Stimulated activated CD4-positive, alpha-beta T cell treated with anti-CD3 and anti-CD28 coated beads, Interleukin-1b, Interleukin-23, amount 100 ng/mL, for 1 hour (primary cell): Measurements from ENCODE around the gene OXCT1.
"Not testable (repeated sequence)": the region's sequence is repeated elsewhere in the genome, so short reads cannot be mapped to it uniquely, and the experiment has no call there.

Source experiments
- DNase-seq, 2 donors: peaks; one replicate each; pipeline ENCODE4 v3.0.0-alpha.2; 2020; ENCODE audit warnings: low read depth in 2 of 2

OXCT1 gene

GRCh38 chr5:41716382-41716781, 153.8 kb downstream of the OXCT1 start:
- no peak for DNase-seq

DNA sequence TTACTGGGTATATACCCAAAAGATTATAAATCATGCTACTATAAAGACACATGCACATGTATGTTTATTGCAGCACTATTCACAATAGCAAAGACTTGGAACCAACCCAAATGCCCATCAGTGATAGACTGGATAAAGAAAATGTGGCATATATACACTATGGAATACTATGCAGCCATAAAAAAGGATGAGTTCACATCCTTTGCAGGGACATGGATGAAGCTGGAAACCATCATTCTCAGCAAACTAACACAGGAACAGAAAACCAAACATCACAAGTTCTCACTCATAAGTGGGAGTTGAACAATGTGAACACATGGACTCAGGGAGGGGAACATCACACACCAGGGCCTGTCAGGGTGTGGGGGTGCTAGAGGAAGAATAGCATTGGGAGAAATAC, 155.8 kb downstream of the OXCT1 start:
- DNase-seq, result not testable (repeated sequence)

- DNase-seq, result no peak
Observed at GRCh38 chr5:41708604-41708940, 161.7 kb downstream of the OXCT1 start.

DNA sequence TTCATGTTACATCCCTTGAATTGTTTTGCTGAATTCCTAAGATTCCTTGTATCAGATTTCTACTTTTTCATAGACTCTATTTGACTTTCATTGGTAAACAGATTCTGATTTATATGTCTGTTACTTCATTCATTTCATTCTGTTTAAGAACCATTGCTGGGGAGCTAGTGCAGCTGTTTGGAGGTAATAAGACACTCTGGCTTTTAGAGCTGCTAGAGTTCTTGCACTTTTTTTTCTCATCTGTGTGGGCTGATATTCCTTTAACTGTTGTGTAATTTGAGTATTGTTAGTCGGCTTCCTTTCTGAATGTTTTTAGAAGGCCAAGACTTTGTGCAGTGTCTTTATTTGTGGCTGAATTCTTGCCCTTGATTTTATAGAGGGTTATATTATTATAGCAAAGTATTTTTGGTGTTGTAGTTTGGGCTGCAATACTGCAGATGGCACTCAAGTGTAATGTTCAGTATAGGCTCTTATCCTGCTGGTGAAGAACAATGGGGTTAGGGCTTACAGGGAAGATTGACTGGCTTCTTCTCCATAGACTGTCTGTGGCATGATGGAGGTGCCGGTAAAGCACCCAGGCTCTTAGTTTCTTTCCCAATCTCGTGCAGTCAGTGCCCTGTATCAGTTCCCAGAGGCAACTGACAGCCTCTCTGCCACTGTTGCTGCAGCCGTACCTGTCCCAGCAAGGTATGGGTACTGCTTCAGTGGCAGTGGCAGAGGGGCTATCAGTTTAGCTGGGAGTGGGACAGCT, 162.2 kb downstream of the OXCT1 start:
- DNase-seq, result no peak

DNA sequence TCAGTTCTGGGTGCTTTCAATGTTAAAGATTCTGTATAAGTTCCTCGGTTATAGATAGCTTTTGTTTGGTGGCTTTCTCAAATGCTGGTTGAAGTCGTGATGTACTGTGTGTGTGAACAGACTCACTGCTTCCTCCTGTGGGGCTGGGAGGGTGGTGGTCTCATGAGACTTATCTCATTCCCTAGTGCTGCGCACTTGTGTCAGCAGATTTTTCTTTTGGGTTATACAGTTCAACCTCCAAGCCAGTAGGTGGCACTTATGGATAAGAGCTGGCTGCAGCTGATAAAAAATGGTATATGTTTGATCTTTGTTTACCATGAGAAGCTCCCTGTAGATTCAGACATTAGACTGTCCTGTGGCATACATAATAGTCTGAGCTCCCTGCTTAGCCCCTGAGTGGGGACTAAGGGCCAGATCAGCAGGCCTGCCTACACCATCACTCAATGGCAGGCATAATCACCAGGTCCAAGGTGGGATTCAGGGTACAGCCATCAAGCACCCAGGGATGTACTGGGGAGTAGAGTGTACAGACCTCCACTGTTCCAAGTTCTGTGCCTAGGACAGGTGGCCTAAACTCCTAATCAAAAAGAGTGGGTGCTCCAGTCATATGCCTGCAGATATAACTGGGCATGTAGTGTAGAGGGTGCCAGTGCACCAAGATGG, 174.2 kb downstream of the OXCT1 start:
- DNase-seq, result no peak

DNA sequence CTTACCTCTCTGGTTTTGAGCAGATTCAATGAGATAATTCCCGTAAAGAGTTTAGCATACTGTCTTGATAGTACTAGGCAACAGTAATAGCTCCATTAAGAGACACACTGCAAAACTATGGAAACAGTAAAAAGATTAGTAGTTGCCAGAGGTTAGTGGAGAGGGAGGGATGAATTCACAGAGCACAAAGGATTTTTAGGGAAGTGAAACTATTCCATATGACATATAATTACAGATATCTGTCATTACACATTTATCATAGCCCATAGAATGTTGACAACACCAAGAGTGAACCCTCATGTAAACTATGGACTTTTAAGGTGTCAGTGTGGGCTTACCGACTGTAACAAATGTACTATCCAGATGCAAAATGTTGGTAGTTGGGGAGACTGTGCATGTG, 183.5 kb downstream of the OXCT1 start:
- no peak for DNase-seq

- DNase-seq, result no peak
Observed at GRCh38 chr5:41686191-41686590, 184.0 kb downstream of the OXCT1 start.

DNA sequence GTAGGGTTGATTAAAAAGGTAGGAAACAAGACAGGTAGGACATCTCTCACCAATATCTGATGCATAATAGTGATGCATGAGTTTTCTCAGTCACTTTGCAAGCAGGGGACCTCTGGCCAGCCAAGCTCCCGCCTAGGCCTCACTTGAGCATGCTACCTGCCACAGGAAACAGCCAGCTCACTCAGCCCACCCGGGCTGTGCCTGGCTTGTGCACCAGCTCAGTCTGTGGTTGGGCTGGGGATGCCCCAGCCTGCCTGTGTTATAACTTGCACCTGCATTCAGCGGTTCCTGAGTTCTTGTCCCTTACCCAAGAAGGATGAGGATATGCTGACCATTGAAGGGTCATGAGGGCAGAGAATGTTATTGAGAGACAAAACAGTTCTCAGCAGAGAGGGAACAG, 187.0 kb downstream of the OXCT1 start:
- no peak for DNase-seq

GRCh38 chr5:41682641-41683040, 187.6 kb downstream of the OXCT1 start:
- DNase-seq, result no peak

DNA sequence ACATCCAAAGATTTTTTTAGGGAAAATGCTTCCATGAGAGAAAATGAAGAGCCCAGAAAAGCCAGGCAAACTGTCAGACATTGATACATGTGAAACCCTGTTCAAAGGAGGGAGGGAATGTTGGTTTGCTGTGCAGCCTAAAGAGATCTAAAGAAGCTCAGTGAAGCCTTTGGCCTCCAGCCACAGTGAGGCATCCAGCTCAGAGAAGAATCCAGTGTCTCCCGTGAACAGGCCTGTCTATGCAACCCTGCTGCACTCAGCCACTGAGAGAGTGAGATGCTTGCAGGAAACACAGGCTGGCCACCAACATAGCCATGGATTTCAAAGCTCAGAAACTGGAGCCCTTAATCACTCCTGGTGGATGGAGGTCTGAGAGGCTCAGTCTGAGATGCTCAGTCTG, 188.4 kb downstream of the OXCT1 start:
- no peak for DNase-seq
